ENCODE results near the gene RSPO4.
"Not testable (repeated sequence)": the region's sequence is repeated elsewhere in the genome, so short reads cannot be mapped to it uniquely, and the experiment has no call there.

RSPO4 gene

GRCh38 chr20:1003920-1004697 lies 2.0 kb upstream of the RSPO4 start:
- no peak for DNase-seq

GRCh38 chr20:1002682-1003561 lies 811 bp upstream of the RSPO4 start:
- DNase-seq, result no peak

DNA sequence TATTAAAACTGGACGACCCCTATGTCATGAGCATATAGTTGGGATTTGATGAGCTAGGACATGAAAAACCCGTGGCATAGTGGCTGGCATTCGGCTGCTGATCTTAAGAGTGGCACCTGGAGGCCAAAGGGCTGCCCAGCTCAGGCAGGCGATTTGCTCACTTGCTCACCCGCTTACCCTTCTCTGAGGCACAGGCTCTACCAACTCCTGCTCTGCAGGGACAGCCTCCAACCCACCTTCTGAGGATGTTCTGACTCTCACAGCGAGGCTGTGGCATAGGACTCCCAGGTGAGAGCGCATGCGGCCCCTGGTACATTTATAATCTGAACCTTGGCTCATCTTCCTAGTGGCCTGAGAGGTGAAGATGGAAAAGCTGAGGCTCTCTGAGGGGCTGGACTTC lies 995 bp downstream of the RSPO4 start:
- no peak for DNase-seq

- no peak for DNase-seq
Measured at GRCh38 chr20:998231-998830, 3.8 kb downstream of the RSPO4 start.

DNA sequence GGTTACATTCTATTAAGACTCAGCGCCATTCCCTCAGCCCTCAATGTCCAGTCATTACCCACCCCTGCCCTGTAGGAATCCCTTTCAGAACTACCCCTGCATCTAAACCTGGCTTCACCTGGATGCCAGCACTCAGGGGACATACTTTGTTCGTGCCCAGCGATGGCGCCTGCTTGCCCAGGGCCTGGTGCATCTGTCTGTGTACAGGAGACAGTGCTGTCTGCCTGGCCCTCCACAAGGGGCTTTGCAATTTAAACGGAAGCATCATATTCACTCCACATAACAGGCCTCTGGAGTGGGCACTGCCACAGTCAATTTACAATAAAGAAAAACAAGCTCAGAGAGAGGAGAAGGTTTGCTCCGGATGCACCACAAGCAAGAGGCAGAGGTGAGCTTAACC lies 4.6 kb downstream of the RSPO4 start:
- no peak for DNase-seq

DNA sequence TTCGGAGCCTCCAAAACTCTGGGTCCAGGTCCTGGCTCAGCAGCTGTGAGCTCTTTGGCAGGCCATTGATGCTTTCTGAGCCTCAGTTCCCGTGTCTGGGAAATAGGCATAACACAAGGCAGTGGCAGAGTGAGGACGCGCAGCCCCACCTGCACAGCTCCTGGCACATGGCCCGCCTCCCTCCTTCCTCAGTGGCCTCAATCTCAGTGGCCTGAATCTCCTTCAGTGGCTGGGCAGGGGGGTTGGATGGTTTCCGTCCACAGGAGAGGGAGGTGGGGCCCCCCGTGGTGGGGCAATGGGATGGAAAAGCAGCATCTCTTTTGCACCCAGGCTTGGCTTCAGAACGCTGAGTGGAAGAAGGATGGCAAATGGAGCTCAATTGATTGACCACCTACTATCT lies 5.1 kb downstream of the RSPO4 start:
- no peak for DNase-seq

GRCh38 chr20:995170-995569 lies 6.9 kb downstream of the RSPO4 start:
- DNase-seq, result no peak

- DNase-seq, result no peak
Measured at GRCh38 chr20:992801-993535, 9.1 kb downstream of the RSPO4 start.

DNA sequence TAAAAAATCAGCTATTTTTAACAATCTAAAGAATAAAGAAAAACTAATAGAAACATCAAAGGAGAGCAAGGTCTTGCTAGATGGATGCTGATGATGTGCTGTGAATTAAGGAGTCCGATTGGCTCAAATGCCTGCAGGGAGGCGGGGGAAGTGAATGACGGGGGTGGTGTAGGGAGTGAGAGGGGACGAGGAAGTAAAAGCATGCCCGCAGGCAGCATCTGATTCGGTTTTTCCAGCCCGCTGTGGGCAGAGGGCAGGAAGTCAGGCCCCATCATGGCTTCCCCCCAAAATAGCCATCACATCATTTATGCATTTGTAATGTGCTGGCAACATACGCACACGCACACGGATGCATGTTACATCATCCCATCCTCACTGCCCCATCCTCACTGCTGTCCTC lies 10.3 kb downstream of the RSPO4 start:
- DNase-seq, result no peak

- no peak for DNase-seq
Measured at GRCh38 chr20:990293-990959, 11.7 kb downstream of the RSPO4 start.

DNA sequence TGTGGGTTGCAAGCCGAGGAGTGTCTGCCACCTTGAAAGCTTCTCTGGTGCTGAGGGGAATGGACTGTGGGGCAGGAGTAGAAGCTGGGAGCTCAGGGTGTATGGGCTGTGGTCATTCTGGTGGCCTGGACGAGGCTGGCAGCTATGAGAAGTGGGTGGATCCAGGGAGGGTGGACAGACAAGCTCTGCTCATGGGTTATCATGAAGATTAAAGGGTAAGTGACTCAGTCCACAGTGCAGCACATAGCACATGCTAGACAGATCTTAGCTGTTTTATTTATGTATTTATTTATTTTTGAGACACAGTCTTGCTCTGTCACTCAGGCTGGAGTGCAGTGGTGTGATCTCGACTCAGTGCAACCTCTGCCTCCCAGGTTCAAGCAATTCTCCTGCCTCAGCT lies 13.8 kb downstream of the RSPO4 start:
- DNase-seq, result no peak

DNA sequence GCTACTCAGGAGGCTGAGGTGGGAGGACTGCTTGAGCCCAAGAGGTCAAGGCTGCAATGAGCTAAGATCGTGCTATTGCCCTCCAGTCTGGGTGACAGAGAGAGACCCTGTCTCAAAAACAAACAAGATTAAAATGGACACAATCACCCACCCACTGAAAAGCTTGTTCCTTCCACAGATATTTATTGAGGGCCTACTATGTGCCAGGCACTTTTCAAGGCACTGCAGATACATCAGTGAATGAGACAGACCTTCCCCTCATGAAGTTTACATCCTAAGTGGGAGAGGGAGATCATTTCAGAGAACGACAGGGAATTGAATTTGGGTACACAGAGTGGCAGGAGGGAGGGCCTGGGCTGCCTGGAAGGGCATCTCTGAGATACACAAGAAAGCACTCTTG lies 14.4 kb downstream of the RSPO4 start:
- DNase-seq, result no peak

DNA sequence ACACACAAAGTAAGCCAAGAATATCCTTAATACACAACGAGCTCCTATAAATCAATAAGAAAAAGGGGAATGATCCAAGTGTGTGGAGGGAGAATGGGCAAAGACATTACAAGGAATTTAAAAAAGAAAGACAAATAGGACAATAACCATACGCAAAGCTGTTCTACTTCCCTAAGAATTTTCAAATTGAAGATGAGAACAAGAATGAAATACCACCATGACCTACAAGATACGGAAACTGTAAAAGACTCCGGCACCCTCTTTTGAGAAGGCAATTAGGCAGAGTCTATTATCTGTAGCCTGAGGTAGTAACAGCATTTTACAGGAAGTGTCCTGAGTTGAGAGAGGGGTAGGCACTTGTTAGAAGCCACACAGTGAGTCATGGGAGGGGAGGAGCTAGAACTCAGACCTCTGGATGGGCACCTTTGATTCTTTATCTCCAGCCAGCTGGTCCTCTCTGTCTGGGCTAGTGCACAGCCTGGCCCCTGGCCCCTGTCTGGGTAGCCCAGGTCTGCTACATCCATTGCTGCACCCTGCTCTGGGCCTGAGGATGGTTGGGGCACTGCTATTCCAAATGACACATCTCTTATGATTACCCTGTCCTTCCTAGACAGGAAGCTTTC lies 15.3 kb downstream of the RSPO4 start:
- no peak for DNase-seq

GRCh38 chr20:984994-985393 lies 17.1 kb downstream of the RSPO4 start:
- not testable (repeated sequence) for DNase-seq

DNA sequence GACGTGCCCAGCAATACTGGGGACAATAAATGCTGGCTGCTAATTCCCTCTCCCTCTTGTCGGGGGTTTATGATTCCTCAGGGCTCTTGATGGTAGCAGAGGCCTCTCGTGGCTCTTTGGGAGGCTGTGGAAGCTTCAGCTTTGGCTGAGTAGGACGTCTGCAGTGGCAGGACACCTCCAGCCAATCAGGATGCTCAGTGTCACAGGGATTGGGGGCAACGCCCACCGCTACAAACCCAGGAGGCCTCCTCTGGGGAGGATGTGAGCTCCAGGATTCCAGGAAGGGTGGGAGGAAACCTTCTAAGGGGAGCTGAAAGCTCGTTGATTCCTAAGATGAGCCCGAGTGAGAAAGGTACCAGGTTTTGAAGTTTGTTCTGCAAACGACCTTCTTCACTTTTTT lies 19.4 kb downstream of the RSPO4 start:
- DNase-seq, result no peak

GRCh38 chr20:977021-977420 lies 25.1 kb downstream of the RSPO4 start:
- no peak for DNase-seq

GRCh38 chr20:976033-976432 lies 26.1 kb downstream of the RSPO4 start:
- DNase-seq, result no peak

DNA sequence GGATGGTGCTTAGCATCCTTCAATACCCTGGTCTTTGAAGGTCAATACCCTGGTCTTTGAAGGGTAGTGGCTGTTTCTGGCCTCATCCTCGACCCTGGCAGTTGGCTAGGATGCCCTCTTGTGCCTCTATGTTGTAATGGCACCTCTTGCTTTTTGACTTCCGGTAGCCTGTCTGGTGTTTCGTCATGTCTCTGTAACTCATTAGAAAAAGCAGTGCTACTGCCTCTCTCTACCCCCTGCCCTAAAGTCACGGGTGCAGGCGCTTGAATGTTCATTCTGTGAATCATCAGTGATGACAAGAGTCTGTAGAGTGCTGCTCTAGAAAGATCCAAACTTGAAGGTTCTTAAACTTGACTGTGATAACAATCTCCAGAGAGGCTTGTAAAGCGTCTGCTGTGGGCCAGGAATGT lies 28.3 kb downstream of the RSPO4 start:
- DNase-seq, result no peak

DNA sequence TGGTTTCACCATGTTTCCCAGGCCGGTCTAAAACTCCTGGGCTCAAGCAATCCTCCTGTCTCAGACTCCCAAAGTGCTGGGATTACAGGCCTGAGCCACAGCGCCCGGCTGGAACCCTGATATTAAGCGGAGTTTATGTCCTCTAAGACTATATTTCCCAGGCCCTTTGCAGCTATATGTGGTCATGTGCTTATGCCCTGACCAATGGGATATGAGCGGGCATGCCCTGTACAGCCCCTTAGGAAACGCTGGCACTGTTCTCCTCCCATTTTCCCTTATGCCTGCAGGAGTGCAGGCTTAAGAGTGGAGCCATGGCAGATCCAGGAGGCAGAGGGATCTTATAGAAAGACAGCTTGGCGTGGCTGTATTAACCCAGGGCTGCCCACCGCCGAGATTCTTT lies 29.9 kb downstream of the RSPO4 start:
- DNase-seq, result no peak

GRCh38 chr20:971346-971745 lies 30.8 kb downstream of the RSPO4 start:
- no peak for DNase-seq

- no peak for DNase-seq
Measured at GRCh38 chr20:969868-970267, 32.2 kb downstream of the RSPO4 start.

Data from DMS 273 treated with DMSO at 0.1 percent for 48 hours (cell line).